IMR-90 (cell line): Measurements from ENCODE around the gene HYPK. TPM values are rescaled to one million over a fixed set of nuclear protein-coding genes. Genes with fewer than 3 reads are reported as not detected.

Experiments used
- ATAC-seq: fragments of 200-7000 bp; cut with Tn5 transposase; 2 replicates; pipeline ENCODE4 v1.9.1; 2020; ENCODE audit warnings: low read depth, mild to moderate bottlenecking, moderate library complexity
- Bru-seq: library from RNA; stranded (reverse); fragments of 400-500 nt; gene quantifications from one replicate; lab custom pipeline; 2021; lab: Mats Ljungman, UMichigan
- BruChase-seq, 2 experiments: library from RNA; stranded (reverse); fragments of 400-500 nt; gene quantifications; one replicate each; lab custom pipeline; 2021; lab: Mats Ljungman, UMichigan
- BruUV-seq: library from RNA; stranded (reverse); fragments of 400-500 nt; replicated peaks from 2 replicates; lab custom pipeline; 2021; lab: Mats Ljungman, UMichigan
- CTCF ChIA-PET: fragments of 300-600 bp; formaldehyde crosslinking; extraction: SDS; loops from one replicate; lab custom pipeline; 2021; ENCODE audit warnings: antibody characterized with exemption; lab: Yijun Ruan, JAX
- POLR2A ChIA-PET: fragments of 300-600 bp; sonication (Branson Sonifier 250); formaldehyde crosslinking; loops from one replicate; lab custom pipeline; 2022; ENCODE audit warnings: antibody characterized with exemption; ENCODE audit not compliant: unreplicated experiment; lab: Charles Lee
- DNase-seq: peaks from one replicate; pipeline ENCODE4 v3.0.0; 2013
- H2AFZ ChIP-seq: replicated peaks from 2 replicates; pipeline ENCODE3; 2013; ENCODE audit warnings: low read length, mild to moderate bottlenecking; ENCODE audit not compliant: poor library complexity
- H2AK5ac ChIP-seq: 2 replicates; pipeline ENCODE4 v1.6.1; 2013; ENCODE audit warnings: low read depth, low read length, inconsistent platforms
- H2AK9ac ChIP-seq: replicated peaks from 2 replicates; pipeline ENCODE3; 2013; ENCODE audit warnings: mild to moderate bottlenecking, low read depth, low read length, moderate library complexity; ENCODE audit not compliant: poor library complexity
- H2BK120ac ChIP-seq: 2 replicates; pipeline ENCODE4 v1.6.1; 2013; ENCODE audit warnings: low read depth, low read length, inconsistent platforms
- H2BK15ac ChIP-seq: 3 replicates; pipeline ENCODE4 v1.6.1; 2013; ENCODE audit warnings: low read depth, low read length, inconsistent platforms
- H2BK20ac ChIP-seq: 2 replicates; pipeline ENCODE4 v1.6.1; 2013; ENCODE audit warnings: low read depth, mild to moderate bottlenecking, inconsistent platforms, low read length, moderate library complexity
- H2BK5ac ChIP-seq: 2 replicates; pipeline ENCODE4 v1.6.1; 2013; ENCODE audit warnings: mild to moderate bottlenecking, low read depth, low read length, inconsistent platforms; ENCODE audit not compliant: poor library complexity, severe bottlenecking
- H3K14ac ChIP-seq: replicated peaks from 2 replicates; pipeline ENCODE4 v1.6.1; 2013; ENCODE audit warnings: low read depth, low read length, inconsistent platforms
- H3K18ac ChIP-seq: 2 replicates; pipeline ENCODE4 v1.6.1; 2013; ENCODE audit warnings: low read depth, low read length, control low read depth
- H3K23ac ChIP-seq: 2 replicates; pipeline ENCODE4 v1.6.1; 2013; ENCODE audit warnings: low read depth, low read length, inconsistent platforms
- H3K27ac ChIP-seq: 2 replicates; pipeline ENCODE4 v1.5.1; 2013; ENCODE audit warnings: mild to moderate bottlenecking, control low read depth, low read length; ENCODE audit not compliant: insufficient read depth
- H3K27me3 ChIP-seq: 2 replicates; pipeline ENCODE4 v1.6.1; 2013; ENCODE audit warnings: low read length; ENCODE audit not compliant: control insufficient read depth, insufficient read depth
- H3K36me3 ChIP-seq: 2 replicates; pipeline ENCODE4 v1.6.1; 2013; ENCODE audit warnings: low read length, mixed read lengths; ENCODE audit not compliant: control insufficient read depth, insufficient read depth
- H3K4ac ChIP-seq: 2 replicates; pipeline ENCODE4 v1.6.1; 2013; ENCODE audit warnings: low read depth, low read length, inconsistent platforms
- H3K4me1 ChIP-seq: 2 replicates; pipeline ENCODE4 v1.6.1; 2013; ENCODE audit warnings: low read length, mixed read lengths; ENCODE audit not compliant: control insufficient read depth, insufficient read depth
- H3K4me2 ChIP-seq: 2 replicates; pipeline ENCODE4 v1.6.1; 2013; ENCODE audit warnings: low read depth, mild to moderate bottlenecking, control low read depth, low read length, moderate library complexity
- H3K4me3 ChIP-seq: 2 replicates; pipeline ENCODE4 v1.5.1; 2013; ENCODE audit warnings: low read depth, mild to moderate bottlenecking, control low read depth, low read length, moderate library complexity; ENCODE audit not compliant: insufficient read depth
- H3K56ac ChIP-seq: 2 replicates; pipeline ENCODE4 v1.6.1; 2013; ENCODE audit warnings: low read length, inconsistent platforms; ENCODE audit not compliant: insufficient read depth; ENCODE audit errors: extremely low read depth
- H3K79me1 ChIP-seq, 2 experiments: 2 replicates each; pipeline ENCODE4 v1.6.1; 2013; ENCODE audit warnings: low read length in 2 of 2, inconsistent platforms in 1 of 2, low read depth in 1 of 2
- H3K9ac ChIP-seq: 2 replicates; pipeline ENCODE4 v1.6.1; 2013; ENCODE audit warnings: low read depth, low read length, control low read depth
- H3K9me1 ChIP-seq: 2 replicates; pipeline ENCODE4 v1.6.1; 2013; ENCODE audit warnings: low read length, inconsistent platforms; ENCODE audit not compliant: insufficient read depth
- H3K9me3 ChIP-seq: 2 replicates; pipeline ENCODE4 v1.6.1; 2013; ENCODE audit warnings: low read length; ENCODE audit not compliant: control insufficient read depth, insufficient read depth
- H4K20me1 ChIP-seq: 2 replicates; pipeline ENCODE4 v1.6.1; 2013; ENCODE audit warnings: low read length, inconsistent platforms; ENCODE audit not compliant: insufficient read depth
- H4K5ac ChIP-seq: 2 replicates; pipeline ENCODE4 v1.6.1; 2013; ENCODE audit warnings: mild to moderate bottlenecking, low read depth, low read length, control low read depth
- H4K8ac ChIP-seq, 2 experiments: 2 replicates each; pipeline ENCODE4 v1.6.1; 2013; ENCODE audit warnings: low read depth in 2 of 2, low read length in 2 of 2, control low read depth in 1 of 2, inconsistent platforms in 1 of 2
- H4K91ac ChIP-seq: 2 replicates; pipeline ENCODE4 v1.6.1; 2013; ENCODE audit warnings: low read depth, low read length, inconsistent platforms; ENCODE audit not compliant: insufficient read depth
- CEBPB ChIP-seq: IDR thresholded peaks from 2 replicates; pipeline ENCODE4 v1.6.1; 2012; ENCODE audit warnings: low read depth, low read length, improper control_type of control experiment
- FOS ChIP-seq: fragments of 150-350 bp; IDR thresholded peaks from 2 replicates; pipeline ENCODE4 v1.6.1; 2016; ENCODE audit warnings: low read depth, low read length
- MXI1 ChIP-seq: IDR thresholded peaks from 2 replicates; pipeline ENCODE4 v1.6.1; 2012; ENCODE audit warnings: low read depth, mild to moderate bottlenecking, low read length, moderate library complexity, borderline replicate concordance
- POLR2A ChIP-seq: IDR thresholded peaks from 2 replicates; pipeline ENCODE4 v1.6.1; 2012; ENCODE audit warnings: mild to moderate bottlenecking, low read depth, low read length
- RAD21 ChIP-seq: IDR thresholded peaks from 2 replicates; pipeline ENCODE4 v1.6.1; 2012; ENCODE audit warnings: low read length, improper control_type of control experiment
- SMC3 ChIP-seq: fragments of 150-350 bp; IDR thresholded peaks from 2 replicates; pipeline ENCODE4 v1.6.1; 2016; ENCODE audit warnings: low read depth, mild to moderate bottlenecking, antibody characterized with exemption, low read length, moderate library complexity
- WGBS, 2 experiments: methylation state at CpG; one replicate each; pipeline versions ENCODE4 v1.1.5 to v1.1.7; 2013; ENCODE audit warnings: missing lambda C conversion rate in 2 of 2; ENCODE audit not compliant: insufficient read length in 1 of 2; ENCODE audit errors: extremely low coverage in 2 of 2; 5-methylcytosine and 5-hydroxymethylcytosine counted together
- dilution Hi-C: fragments of 300-500 bp; cut with HindIII; formaldehyde crosslinking; loops from one replicate; pipeline ENCODE4 v1.14.3; 2018; ENCODE audit warnings: low sequenced_read_pairs; ENCODE audit not compliant: unreplicated experiment
- in situ Hi-C: fragments of 300-500 bp; cut with MboI; formaldehyde crosslinking; loops from 3 replicates; pipeline ENCODE4 v1.14.3; 2019; ENCODE audit warnings: low sequenced_read_pairs, inconsistent platforms, mixed read lengths
- intact Hi-C: fragments of 100-400 bp; cut with micrococcal nuclease; formaldehyde crosslinking; loops from 2 replicates; pipeline ENCODE4 v1.10.0; 2022
- long read RNA-seq: library from polyadenylated mRNA; unstranded; transcript quantifications from one replicate; pipeline ENCODE4 v2.0.0, GENCODE V29; 2021; ENCODE audit not compliant: unreplicated experiment
- polyA plus RNA-seq, 3 experiments: library from polyadenylated mRNA; depleted of rRNA; stranded (reverse); fragments of >200 nt; gene quantifications; 2 replicates each; pipeline ENCODE4 v1.2.3, GENCODE V29; 2012; ENCODE audit warnings: low replicate concordance in 1 of 3
- total RNA-seq: library from RNA; depleted of rRNA; stranded (reverse); fragments of >200 nt; gene quantifications from 2 replicates; pipeline ENCODE4 v1.2.3, GENCODE V29; 2012; rRNA removed

The HYPK gene, protein sequence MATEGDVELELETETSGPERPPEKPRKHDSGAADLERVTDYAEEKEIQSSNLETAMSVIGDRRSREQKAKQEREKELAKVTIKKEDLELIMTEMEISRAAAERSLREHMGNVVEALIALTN
- total RNA-seq (1.4 and 5.3 TPM in 2 replicates), polyA plus RNA-seq (2012; rRNA removed) (7.2 and 9.1 TPM in 2 replicates), Bru-seq, nascent RNA (percentile 92 among the genes with signal in this experiment), BruChase-seq, experiment 1, labeled RNA remaining after a 6-hour chase (percentile 91 among the genes with signal in this experiment), BruChase-seq, experiment 2, labeled RNA remaining after a 2-hour chase (percentile 94 among the genes with signal in this experiment)
- polyA plus RNA-seq (2012; cell fraction: cytosol; rRNA removed), result 0.37 and 2.3 TPM in 2 replicates
- polyA plus RNA-seq (2012; cell fraction: nucleus; rRNA removed; ENCODE audit: low replicate concordance), result 10.1 and 29.6 TPM in 2 replicates
- long read RNA-seq, transcript HYPK-202 (4 exons, 1,051 nt), result major isoform, 38 of 43 reads
- long read RNA-seq, partial matches to known transcripts, result 0 of 43 reads
- long read RNA-seq, other reads (novel, unspliced or antisense), result 5 of 43 reads

GRCh38 chr15:43800286-43801141 is at the start of gene HYPK:
HYPK (plus strand) TSS chr15:43800599; CDS start chr15:43800623, 24 bp downstream.
- peak; percentile 91 for TF ChIP-seq MXI1
- TF ChIP-seq SMC3, result no peak
- no peak for TF ChIP-seq FOS
- TF ChIP-seq RAD21, result no peak
- TF ChIP-seq POLR2A, result peak; percentile 72
- peak; percentile 72 for TF ChIP-seq CEBPB
- Histone ChIP-seq H4K8ac (peak within 1 kb of the TSS; percentile 77 to 94), H3K14ac (peak within 1 kb of the TSS; percentile 91), H3K56ac (peak within 1 kb of the TSS; percentile 42), H3K4me3 (peak within 1 kb of the TSS; percentile 80), H3K4me2 (peak within 1 kb of the TSS; percentile 98), H2BK15ac (peak within 1 kb of the TSS; percentile 46; the same call in 1 of the 3 replicates), H3K79me1 (peaks cover 12 to 58% of the 10 kb centered on the region in 2 experiments), H3K9ac (peak within 1 kb of the TSS; percentile 92), H3K4me1 (peaks cover 8% of the 10 kb centered on the region), H3K9me1 (peaks cover 13% of the 10 kb centered on the region), H3K27ac (peak within 1 kb of the TSS; percentile 78), H3K27me3 (no peaks in the 10 kb centered on the region), H2BK20ac (peak within 1 kb of the TSS; percentile 46), H2AK9ac (peak within 1 kb of the TSS; percentile 83), H2BK5ac (peak within 1 kb of the TSS; percentile 80), H4K20me1 (peaks cover 21% of the 10 kb centered on the region), H4K91ac (peak within 1 kb of the TSS; percentile 71), H4K5ac (peak within 1 kb of the TSS; percentile 82), H2BK120ac (peak within 1 kb of the TSS; percentile 20; the same call in 1 of the 2 replicates), H3K36me3 (peaks cover 46% of the 10 kb centered on the region), H2AFZ (peak within 1 kb of the TSS; percentile 91), H3K18ac (peak within 1 kb of the TSS; percentile 22), H3K4ac (peak within 1 kb of the TSS; percentile 84), H3K23ac (peak within 1 kb of the TSS; percentile 77; the same call in 1 of the 2 replicates), H3K9me3 (no peaks in the 10 kb centered on the region), H2AK5ac (peak within 1 kb of the TSS; percentile 91)
- DNase-seq, result peak; percentile 83
- dilution Hi-C loops (no loop called here), intact Hi-C loops (no loop called here), in situ Hi-C loops (no loop called here)
- peak; percentile 78 for ATAC-seq
- ChIA-PET CTCF (no interaction called here), POLR2A (interaction anchor here (0.6 kb wide), 1 partner anchor 615 kb away, joined by 4 read pairs; the partner anchor contains the start of gene CCNDBP1)
- WGBS, 2 experiments, result 13% methylated on average over 28 of the region's 44 CpGs; no CpG with 5 or more reads in 1 of the 2 experiments
- TSS peak; percentile 31 for BruUV-seq
